Measurements from ENCODE around the gene CROCC2.

- TF ChIP-seq CTCF (IDR thresholded peaks at IDR 0.05): no peak
- TF ChIP-seq EP300 (IDR thresholded peaks at IDR 0.05): no peak
- no peak for TF ChIP-seq POLR2A (IDR thresholded peaks at IDR 0.05)
- TF ChIP-seq POLR2AphosphoS5 (IDR thresholded peaks at IDR 0.05): no peak
Measured at GRCh38 chr2:240884745-240885144, 21.4 kb upstream of the CROCC2 start.
